CD4-positive, alpha-beta T cell treated with Interferon gamma for 1 hour (primary cell): ENCODE measurements around the gene UCP3.

ENCODE experiments used
- DNase-seq: peaks from one replicate; pipeline ENCODE4 v3.0.0-alpha.2; 2020

UCP3 gene, protein sequence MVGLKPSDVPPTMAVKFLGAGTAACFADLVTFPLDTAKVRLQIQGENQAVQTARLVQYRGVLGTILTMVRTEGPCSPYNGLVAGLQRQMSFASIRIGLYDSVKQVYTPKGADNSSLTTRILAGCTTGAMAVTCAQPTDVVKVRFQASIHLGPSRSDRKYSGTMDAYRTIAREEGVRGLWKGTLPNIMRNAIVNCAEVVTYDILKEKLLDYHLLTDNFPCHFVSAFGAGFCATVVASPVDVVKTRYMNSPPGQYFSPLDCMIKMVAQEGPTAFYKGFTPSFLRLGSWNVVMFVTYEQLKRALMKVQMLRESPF

DNA sequence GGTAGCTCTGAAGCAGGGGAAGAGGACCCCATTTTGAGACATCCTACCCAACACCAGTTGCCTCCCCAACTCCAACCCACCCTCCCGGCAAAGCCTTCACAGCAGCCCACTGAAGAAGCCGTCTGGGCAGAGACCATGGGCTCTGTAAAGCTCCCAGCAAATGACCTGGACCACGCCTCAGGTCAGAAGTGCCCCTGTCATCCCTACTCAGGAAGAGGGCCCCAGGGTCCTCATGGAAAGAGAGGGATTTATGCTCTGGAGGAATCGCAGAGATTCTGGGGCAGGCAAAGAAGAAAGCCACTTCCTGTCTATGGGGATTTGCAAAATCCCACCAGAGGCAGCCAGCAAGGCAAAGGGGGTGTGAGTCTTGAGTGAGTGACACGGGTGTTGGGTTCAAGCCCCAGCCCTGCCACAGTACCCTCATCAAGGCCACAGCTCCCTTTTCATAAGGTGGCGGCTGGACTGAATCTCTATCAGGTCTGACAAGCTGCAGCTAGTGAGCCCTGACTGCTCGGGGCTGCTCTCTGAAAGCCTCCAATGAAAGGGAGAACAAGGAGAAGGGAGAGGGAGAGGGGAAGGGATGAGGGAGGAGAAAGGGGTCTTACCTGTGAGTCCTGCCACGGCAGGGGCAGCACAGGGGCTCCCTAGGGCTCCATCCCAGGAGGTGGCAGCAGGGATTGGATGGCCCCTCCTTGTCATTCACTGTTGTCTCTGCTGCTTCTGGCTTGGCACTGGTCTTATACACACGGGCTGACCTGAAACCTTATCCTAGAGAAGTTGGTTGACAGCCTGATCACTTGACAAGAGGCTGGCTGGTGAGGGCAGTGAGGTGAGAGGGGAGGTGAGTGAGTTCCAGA is at the start of gene UCP3:
Gene UCP3 (minus strand): TSS at position 713 of the 857 bp plus-strand sequence. CDS start 2,043 bp downstream, outside the sequence.
- no peak for DNase-seq

DNA sequence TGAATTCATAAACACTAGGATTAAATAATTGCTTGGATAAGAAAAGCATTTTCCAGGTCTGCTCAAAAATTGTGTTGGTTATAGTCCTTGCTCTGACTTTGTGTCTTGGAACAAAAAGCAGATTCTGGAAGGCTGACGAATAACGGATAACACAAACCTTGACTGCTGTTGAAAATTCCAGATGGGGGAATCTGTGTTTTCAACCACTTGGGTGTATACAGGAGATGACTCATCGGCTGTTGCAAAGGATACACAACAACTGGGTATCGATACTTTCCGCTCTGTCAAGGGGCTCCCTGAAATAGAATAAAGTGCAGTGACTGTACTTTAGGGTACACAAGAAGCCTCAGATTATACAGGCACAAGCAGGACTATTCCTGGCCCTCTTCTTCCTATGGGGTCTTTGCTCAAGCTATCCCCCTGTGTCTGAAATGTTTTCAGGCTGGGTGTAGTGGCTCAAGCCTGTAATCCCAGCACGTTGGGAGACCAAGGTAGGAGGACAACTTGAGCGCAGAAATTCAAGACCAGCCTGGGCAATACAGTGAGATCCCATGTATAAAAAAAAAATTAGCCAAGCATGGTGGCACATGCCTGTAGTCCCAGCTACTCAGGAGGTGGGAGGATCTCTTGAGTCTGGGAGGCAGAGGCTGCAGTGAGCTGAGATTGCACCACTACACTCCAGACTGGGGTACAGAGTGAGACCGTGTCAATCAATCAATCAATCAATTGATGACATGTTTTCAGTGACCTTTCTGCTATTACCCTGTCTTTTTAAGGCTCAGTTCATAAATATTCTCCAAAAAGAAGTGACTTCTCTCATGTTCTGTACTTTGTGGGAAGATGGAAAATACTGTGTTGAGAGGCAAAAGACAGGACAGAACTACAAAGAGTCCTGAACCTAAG is 48.6 kb upstream of the UCP3 start:
- DNase-seq: no peak

DNA sequence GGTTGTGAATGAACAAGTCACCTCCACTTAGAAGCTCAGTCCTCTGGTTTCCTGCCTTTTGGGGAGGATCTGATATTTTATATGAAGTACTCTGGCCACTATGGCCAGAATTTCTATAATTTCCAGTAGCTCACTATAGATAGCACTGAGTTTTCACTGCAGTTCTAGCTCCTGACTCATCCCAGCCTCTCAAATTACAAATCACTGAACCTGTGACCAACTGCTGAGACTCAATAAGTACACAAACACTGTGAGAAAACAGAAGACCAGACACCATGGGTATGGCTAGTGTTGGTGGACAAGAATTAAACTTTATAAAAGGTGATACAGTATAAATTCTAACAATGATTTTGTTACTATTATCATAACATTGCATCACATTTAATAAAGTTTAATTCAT is 47.1 kb upstream of the UCP3 start:
- DNase-seq: no peak

DNA sequence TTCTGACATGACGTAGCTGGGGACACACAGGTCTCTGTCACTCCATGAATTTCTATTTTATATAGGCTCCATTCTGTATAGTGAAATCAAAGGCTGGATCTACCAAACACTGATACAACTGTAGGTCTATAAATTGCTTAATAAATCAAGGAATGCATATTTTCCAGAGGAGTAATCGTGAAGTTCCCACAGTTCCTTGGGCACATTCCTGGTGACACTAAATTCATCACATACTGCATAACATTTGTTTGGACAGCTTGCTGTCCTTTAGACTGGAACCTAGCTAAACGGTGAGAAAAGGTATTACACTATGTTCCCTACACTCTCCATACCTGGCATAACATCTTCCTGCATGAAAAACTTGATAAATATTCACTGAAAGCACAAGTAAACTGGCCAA is 41.6 kb upstream of the UCP3 start:
- no peak for DNase-seq

DNA sequence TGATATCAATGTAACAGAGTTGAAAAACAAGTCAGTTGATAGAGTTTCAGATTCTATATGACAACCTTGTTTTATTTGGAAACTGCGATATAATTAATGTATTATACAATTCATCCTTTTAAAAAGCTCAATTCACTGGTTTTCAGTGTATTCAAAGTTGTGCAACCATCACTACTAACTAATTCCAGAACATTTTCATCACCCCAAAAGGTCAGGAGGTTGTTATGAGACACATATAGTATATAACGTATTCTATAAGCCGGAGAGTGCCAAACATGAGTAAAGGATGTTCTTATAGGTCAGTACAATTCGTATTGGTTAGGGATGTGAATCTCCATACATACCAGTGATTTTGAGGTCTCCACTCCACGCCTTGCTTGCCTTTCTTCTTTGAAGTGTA is 40.1 kb upstream of the UCP3 start:
- no peak for DNase-seq

DNA sequence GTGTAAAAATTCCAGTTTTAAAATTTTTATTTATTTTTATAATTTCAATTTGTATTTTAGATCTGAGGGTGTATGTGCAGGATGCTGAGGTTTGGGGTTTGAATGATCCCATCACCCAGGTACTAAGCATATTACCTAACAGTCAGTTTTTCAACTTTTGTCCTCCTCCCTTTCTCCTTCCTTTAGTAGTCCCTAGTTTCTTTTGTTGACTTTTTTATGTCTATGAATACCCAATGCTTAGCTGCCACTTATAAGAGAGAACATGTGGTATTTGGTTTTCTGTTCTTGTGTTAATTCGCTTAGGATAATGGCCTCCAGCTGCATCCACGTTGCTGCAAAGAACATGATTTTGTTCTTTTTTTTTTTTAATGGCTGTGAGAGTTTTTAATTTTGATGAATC is 35.7 kb upstream of the UCP3 start:
- DNase-seq: no peak

DNA sequence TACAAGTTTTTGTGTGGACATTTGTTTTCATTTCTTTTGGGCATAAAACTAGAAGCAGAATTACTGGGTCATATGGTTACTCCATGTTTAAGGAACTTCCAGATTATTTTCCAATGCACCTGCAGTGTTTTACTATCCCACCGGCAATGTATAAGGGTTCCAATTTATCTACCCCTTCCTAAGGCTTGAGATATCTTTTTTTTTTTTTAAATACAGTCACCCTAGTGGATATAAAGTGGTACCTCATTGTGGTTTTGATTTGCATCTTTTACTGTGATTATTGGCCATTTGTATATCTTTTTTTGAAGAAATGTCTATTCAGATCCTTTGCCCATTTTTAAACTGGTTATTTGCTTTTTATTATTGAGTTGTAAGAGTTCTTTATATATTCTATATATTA is 34.6 kb upstream of the UCP3 start:
- no peak for DNase-seq

DNA sequence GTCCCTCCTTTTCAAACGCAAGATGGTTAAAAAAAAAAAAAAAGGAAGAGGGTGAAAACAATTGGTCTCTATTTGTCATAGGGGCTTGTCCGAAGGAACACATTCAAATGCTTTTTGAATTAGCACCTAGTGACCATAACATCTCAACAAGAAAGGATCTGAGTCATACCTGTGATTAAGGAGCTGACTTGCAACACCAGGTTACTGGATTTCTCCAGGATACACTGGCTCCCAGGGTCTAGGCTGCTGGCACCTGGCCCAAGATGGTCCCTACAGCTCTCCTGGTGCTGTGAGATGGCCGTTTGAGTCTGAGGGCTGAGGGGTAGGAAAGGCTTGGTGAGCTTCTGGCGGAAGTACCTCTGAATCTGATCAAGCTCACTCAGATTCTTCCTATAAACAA is 28.4 kb upstream of the UCP3 start:
- DNase-seq: no peak

DNA sequence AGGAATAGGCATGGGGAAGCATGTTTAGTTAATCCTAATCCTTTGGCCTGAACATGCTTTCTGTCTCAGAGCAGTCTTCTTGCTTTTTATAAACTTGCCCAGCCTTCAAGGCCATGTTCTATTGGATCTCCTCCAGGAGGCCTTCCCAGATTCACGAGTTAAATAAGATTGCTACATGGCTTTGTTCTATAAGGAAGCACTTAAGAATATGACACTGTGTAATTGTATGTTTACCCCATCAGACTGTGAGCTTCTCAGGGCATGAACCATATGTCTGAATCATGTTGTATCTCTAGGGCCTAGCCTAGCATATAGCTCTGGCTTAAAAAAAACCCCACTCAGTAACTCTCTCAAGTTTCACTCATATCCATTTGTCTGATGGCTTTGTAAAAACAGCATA is 26.4 kb upstream of the UCP3 start:
- DNase-seq: no peak

DNA sequence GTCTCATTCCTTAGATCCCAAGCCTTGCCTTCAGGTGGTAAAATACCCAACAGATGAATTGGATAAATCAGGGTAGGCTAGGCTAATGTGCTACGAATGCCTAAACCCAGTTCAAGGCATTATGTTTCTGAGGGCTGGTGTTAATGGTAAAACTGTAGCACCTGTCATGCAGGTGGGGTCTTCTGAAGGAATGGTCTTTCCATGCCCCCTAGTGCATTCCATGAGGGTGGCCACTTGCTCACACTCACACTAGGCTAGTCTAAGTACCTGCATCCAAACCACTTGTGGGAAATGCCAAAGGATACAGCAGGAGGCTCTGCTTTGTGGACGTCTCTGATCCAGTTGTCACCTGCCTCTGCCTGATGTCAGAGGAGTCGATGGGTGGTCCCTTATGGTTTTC is 24.2 kb upstream of the UCP3 start:
- peak; percentile 24 for DNase-seq

DNA sequence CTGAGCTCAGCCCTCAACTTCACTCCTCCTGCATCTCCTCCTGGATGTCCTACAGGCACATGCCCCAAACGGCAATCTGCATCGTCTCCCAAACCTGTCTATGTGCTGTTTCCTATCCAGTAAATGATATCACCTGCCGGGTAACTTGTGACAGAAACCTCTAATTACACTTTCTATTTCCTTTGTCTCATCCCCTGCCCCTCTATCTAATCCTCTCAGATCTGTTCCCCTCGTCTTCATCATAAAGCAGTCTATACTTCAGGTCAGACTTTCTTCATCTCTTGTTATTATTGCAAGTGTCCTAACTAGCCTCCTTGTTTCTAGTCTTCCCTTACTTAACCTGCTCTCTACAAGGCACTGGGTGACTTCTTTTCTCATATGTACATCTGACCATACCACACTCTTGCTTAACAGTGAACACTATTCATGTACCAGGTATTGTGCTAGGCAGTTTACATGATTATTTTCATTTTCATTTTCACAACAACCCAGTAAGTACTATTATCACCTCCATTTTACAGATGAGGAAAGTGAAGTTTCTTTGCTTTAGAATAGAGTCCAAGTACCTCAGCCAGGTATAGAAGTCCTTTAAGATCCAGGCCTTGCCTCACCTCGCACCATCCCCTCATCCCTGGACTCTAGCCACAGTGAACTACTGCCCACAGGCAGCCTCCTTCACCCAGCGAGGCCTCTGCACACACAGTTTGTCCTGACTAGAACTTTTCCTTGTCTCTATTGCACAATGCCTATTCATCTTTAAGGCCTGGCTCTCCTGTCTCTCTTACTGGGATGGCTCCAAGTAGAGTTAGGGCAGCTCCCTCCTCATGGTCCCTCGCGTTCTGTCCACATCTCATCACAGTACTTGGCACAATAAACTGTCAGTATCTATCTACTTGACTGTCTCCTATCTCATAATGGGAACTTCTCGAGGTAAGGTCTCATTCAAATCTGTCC is 22.1 kb upstream of the UCP3 start:
- DNase-seq: no peak

DNA sequence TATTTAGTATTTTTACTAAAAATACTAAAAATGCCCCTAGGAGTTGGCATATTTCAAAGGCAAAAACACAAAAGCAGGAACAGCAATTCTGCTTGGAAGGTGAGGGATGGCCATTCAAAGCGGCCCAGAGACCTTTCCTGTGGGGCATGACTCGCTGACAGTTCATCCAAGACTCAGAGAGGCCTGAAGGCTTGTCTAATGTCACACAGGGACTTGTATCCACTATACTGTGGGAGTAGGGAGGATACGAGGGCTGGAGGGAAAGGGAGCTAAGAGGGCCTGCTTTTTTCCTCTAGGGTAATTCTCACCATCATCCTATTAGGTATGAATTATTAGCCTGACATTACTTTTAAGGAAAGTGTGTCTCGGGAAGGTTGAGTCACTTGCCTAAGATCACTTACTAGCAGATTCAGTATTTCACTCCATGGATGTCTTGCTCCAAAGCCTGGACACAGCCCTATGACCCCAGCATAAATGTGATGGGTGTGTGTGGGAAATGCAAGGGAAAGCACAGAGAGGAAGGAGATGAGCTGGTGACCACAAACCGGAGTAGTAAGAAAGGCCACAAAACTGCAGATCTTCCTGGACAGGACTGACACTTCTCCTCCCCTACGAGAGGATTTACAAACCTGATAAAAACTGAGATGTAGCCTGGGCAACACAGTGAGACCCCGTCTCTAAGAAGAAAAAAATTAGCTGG is 16.7 kb upstream of the UCP3 start:
- DNase-seq: peak; percentile 54

DNA sequence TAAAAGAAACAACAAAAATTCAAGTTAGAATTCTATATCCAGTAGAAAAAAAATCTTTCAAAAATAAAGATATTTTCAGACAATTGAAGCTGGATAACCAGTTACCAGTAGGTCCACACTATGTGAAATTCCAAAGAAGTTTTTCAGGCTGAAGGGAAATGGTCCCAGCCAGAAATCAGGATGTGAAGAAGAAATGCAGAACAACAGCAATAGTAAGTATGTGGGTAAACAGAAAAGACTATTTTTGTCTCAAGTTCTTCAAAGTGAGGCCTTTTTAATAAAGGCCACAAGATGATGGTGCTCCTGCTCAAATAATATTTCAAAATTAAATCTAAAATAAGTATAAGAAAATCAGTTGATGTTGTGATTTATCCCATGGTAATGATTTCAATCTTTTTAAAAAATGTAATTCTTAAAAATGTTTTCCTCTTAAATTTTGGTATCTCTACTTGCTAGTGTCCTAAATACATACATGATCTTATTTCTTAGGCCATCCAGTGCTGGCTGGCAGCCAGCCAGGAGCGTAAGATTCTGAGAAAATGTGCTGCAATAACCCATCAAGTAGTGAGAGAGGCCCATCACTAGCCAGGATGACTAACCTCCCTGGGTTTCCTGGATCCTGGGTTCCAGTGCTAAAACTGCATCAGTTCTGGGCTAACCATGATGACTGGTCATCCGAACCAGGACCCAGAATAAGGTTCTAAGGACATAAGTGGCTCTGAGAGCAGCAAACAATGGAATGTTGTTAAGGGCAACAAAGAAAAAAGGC is 15.6 kb upstream of the UCP3 start:
- DNase-seq: peak; percentile 67

DNA sequence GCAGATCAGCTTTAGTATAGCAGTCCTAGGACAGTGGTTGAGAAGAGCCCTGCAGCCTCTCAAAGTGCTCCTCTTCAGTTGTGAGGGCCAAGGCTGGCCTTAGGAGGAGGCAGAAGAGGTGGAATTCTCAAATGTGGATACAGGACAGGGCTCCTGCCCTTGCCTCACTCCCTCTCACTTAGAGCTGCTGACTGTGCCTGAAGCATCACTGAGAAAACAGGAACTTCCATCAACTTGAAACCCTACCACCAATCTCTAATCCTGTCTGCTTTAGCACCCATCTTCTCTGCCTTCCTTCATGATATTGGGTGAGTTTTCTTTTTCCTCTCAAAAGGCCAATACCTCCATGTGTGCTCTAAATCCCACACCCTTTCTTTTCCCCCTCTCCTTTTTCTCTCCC is 14.4 kb upstream of the UCP3 start:
- DNase-seq: no peak

DNA sequence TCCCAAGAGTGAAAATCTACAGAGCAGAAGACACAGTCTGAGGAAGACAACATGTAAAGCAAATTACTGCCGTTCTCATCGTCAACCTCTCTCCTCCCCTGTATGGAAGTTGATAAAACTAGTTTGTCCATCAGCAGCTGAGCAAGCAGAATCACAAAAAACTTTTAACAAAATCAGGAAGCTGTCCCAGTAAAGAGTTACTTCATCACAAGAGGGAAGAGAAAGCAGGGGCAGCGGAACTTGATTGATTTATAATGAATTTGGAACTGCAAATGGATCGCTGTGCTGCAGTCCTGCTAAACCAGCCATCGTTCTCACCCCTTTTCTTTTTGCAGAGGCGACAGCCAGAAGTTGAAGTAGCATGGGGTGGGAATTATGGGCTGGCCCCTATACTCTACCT is 13.7 kb upstream of the UCP3 start:
- no peak for DNase-seq

DNA sequence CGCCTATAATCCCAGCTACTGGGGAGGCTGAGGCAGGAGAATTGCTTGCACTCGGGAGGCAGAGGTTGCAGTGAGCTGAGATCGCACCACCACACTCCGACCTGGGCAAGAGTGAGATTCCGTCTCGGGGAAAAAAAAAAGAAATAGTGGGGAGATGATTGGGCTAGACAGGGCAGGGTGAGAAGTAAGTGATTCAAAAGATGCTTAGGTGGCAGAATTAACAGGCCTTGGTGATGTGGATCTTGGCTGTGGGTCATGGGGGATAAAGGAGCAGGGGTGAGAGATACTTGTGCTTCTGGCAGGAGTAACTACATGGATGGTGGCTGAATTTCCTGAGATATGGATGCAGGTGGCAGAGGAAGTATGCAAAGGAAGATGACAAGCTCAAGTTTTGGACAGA is 13.1 kb upstream of the UCP3 start:
- DNase-seq: no peak

DNA sequence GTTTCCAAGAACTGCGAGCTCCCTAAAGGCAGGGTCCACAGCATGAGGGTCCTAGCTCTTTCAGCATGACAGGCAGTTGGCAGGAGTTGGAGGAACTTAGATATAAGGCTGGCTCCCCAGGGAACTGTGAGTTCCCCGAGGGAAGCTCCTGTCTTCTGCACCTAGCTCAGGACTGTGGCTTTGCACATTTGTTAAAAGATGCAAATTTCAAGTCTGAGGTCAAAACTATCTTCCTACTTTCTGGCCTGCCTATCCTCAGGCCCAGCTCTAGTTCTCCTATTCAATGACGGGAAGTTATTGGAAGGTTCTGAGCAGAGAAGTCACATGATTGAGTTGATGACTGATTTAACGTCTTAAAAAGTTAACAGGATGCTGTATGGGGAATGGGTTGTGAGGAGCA is 11.7 kb upstream of the UCP3 start:
- DNase-seq: peak; percentile 45

DNA sequence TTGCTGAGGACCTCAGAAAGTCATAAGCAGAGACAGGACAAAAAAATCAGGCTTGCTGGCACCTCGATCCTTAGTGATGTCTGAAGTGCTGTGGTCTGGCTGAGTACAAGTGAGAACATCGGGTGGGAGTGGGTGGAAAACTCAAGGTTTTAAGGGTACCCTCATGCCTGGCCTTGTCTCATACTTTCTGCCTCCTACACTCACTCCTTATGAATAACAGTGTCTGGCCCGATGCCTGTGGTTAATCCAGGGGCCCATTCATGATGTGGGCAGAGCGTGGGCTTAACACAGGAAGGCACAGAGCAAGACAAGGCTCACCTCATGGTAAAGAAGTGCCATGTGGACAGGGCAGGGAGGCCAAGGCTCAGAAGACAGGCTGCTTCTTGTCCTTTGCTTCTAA is 11.0 kb upstream of the UCP3 start:
- no peak for DNase-seq

DNA sequence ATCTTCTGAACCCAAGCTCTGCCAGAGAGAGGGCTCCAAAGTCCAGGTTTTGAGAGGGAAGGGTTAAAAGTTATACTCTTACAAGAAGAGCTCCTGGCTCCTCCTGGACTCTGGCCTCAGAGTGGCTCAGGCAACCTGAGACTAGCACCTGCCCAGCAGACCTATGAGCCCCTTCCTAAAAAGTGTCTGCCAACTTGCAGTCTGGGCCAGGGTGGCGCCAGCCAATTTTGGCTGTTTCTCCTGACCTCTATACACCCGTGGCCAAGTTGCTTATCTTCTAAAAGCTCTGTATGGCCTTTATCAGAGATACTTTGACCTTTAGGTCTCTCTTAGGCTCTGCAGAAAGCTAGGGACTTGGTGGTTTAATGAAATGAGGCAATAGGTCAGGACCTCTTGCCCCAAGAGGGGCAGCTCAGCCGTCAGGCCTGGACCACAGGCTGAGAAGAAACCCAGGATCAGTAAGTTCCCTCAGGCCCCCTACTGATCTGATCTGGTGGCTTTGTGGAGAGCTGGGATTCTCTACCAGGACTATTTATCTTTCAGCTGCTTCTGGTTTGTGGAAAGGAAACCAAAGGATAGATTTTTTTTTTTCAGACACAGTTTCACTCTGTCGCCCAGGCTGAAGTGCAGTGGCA is 10.3 kb upstream of the UCP3 start:
- DNase-seq: no peak

DNA sequence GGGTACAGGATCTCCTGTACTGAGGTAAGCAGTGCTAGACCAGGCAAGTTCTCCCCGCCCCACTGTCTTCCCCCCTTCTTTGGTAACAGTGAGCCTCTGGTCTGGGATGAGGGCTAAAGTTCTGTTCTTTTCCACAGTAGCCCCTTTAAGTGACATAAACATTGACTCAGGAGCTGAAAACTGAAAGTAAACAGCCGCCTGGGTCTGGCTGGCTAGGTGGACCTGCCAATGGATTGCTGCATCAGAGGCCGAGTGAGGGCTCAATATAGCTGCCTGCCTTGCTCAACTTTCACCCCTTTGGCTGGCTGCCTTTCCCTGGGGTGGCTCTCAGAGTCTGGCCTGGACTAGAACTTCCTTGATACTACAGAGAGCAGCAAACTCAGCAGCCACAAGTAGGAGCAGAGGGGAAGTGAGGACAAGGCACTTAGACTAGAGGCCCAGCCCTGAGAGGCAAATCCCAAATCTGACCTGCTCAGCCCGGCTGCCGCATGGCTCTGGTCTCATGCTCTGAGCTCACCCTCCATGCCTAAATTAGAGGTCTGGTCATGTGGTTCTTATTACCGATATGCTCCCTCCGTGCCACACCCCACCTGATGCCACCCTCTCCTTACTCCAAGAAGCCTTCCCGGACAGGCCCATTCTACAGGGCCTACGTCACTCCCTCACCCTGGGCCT is 9.6 kb upstream of the UCP3 start:
- DNase-seq: peak; percentile 66
